Pancreas (tissue), 10 donors: Measurements from ENCODE around the gene RESF1. TPM values are rescaled to one million over a fixed set of nuclear protein-coding genes. Genes with fewer than 3 reads are reported as not detected.

Source experiments
- ATAC-seq, 4 donors: fragments of 200-7000 bp; cut with Tn5 transposase; one replicate each; pipeline versions ENCODE4 v1.8.0 to v1.9.1; 2020; ENCODE audit warnings: mild to moderate bottlenecking in 4 of 4, moderate library complexity in 4 of 4
- DNase-seq, 6 donors: peaks; one replicate each; pipeline ENCODE4 v3.0.0-alpha.2; 2020
- FAIRE-seq: peaks from 2 replicates; lab custom pipeline; 2012; peaks lifted over from hg19 to GRCh38; lab: Jason Lieb, UNC
- H3K27ac ChIP-seq, 4 donors: fragments of 200-600 bp; sonication (generic); 1 replicate in 3 of 4; 2 replicates in 1 of 4; pipeline versions ENCODE4 v1.5.0 to v1.8.0; 2020
- H3K27me3 ChIP-seq, 4 donors: fragments of 200-600 bp; one replicate each; pipeline ENCODE4 v1.8.0; 2021
- H3K36me3 ChIP-seq, 3 donors: fragments of 200-600 bp; sonication (generic) in 1 of 3; one replicate each; pipeline versions ENCODE4 v1.5.0 to v1.8.0; 2020 to 2021
- H3K4me1 ChIP-seq, 3 donors: fragments of 200-600 bp; one replicate each; pipeline ENCODE4 v1.8.0; 2021
- H3K4me3 ChIP-seq, 4 donors: fragments of 200-600 bp; sonication (generic) in 2 of 4; one replicate each; pipeline versions ENCODE4 v1.5.0 to v1.8.0; 2020 to 2021
- H3K9me3 ChIP-seq, 4 donors: fragments of 200-600 bp; one replicate each; pipeline ENCODE4 v1.8.0; 2021
- CTCF ChIP-seq, 4 donors: fragments of 200-600 bp; sonication (generic) in 3 of 4; IDR thresholded peaks; one replicate each; pipeline versions ENCODE4 v1.5.0 to v1.8.0; 2021; ENCODE audit warnings: antibody characterized with exemption in 4 of 4
- WGBS, 2 donors: extraction: QIAGEN DNeasy Blood & Tissue Kit; methylation state at CpG; one replicate each; pipeline ENCODE4 v1.1.7; 2013; 5-methylcytosine and 5-hydroxymethylcytosine counted together
- intact Hi-C, 3 donors: fragments of 100-400 bp; cut with DNase I; formaldehyde crosslinking; loops; one replicate each; pipeline versions ENCODE4 v1.11.1 to v1.14.2; 2022
- polyA plus RNA-seq, 2 donors: library from polyadenylated mRNA; stranded (reverse); fragments of 200-250 nt; gene quantifications; one replicate each; pipeline ENCODE4 v1.2.3, GENCODE V29; 2013
- total RNA-seq, 6 donors: library from RNA; stranded (reverse); fragmentation: NEBNext Ultra II Directional in 4 of 6; extraction: Animal tissue kit (Norgen Biotek cat#: 25700) in 4 of 6; gene quantifications; one replicate each; pipeline versions ENCODE4 v1.2.1 to v1.2.4, GENCODE V29; 2021 to 2023
- donor health status: healthy with polysubstance abuse.
- donor health status: DM: no; HTN: no; CAD: no; lungs with moderate emphysema.
- donor health status: DM: no; HTN: no; CAD: no.
- donor health status: control.
- donor health status: control.
- donor health status: Bipolar disorder and iron deficiency.
- donor health status: DM: yes; HTN: yes; CAD: no.
- donor health status: DM: no; HTN: no; CAD: no.
- donor health status: DM: no; HTN: no; CAD: no.
- donor health status: DM: yes; HTN: yes; CAD: no.

RESF1 gene
- total and polyA plus RNA-seq, 8 donors = 10.6 to 32.1 (median 19.8) TPM

- Histone ChIP-seq H3K27ac (peak overlapping the region; percentile 79 to 92 (median 86)), H3K36me3 (no peaks in the 10 kb centered on the region), H3K4me1 (peaks cover 0 to 19% (median 17%) of the 10 kb centered on the region in 3 donors), H3K27me3 (no peaks in the 10 kb centered on the region), H3K9me3 (no peaks in the 10 kb centered on the region), H3K4me3 (peak overlapping the region; percentile 50 to 69 (median 68))
- 4 to 5% methylated on average over 10 of the region's 10 CpGs for WGBS, 2 donors
- no peak for DNase-seq
- intact Hi-C loops = loop anchor here in 1 of 3 donors (5.0 kb wide), 1 partner anchor 344 kb away; no protein-coding TSS in a partner anchor
- no peak for TF ChIP-seq CTCF (IDR thresholded peaks at IDR 0.05)
- ATAC-seq = peak in 3 of 4 donors; percentile 2 to 52 (median 29)
- no peak for FAIRE-seq
Measured at GRCh38 chr12:31958569-31959160, 550 bp upstream of the RESF1 start.

DNA sequence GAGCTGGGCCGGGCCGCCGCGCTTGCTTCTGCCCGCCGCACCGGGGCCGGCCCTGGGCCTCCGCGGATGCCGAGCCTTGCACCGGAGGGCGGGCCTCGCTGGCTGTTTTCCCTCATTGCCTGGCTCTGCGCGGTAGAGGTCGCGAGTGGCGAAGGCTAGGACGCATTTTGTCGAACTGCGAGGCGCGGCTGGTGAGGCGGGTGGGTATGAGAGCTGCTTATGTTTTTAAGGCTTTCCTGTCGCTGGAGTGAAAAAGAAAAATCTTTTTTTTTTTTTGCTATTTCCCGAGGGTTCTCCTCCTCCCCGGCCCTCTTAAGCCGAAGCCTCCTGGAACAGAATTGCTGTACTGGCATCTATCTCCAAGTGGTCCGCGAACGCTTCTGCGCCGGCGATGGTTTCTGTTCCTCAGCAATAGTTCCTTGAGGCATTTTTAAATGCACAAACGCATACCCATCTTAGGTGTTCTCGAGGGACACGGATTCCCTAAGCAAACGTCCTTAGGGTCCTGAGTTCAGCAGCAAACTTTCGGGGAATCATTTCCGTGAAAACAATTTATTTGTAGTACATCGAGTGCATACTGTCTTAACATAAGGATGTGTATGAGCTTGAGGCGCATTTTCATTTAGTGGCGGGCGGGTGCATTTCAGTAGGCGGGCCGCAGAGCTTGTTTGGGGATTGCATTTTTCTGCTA lies 631 bp downstream of the RESF1 start:
- H3K36me3 ChIP-seq = no peaks in the 10 kb centered on the region
- no peaks in the 10 kb centered on the region for H3K27me3 ChIP-seq
- intact Hi-C loops = loop anchor here in 1 of 3 donors (5.0 kb wide), 1 partner anchor 342 kb away; no protein-coding TSS in a partner anchor
- no peak for TF ChIP-seq CTCF (IDR thresholded peaks at IDR 0.05)
- FAIRE-seq (no peak), DNase-seq (peak in 5 of 6 donors; percentile 52 to 86 (median 63)), ATAC-seq (peak in 3 of 4 donors; percentile 65 to 72 (median 69))
- H3K9me3 ChIP-seq = no peaks in the 10 kb centered on the region
- peaks cover 0 to 19% (median 17%) of the 10 kb centered on the region in 3 donors for H3K4me1 ChIP-seq
- H3K27ac ChIP-seq = peak overlapping the region; percentile 79 to 92 (median 86)
- WGBS, 2 donors = 0% methylated on average over 44 to 47 of the region's 47 CpGs
- H3K4me3 ChIP-seq = peak overlapping the region; percentile 50 to 69 (median 68)

- ATAC-seq (no peak), DNase-seq (no peak), FAIRE-seq (no peak)
- peak overlapping the region in 2 of 4 donors; percentile 68 to 69 for H3K4me3 ChIP-seq
- no peak overlapping the region for H3K27ac ChIP-seq
- H3K9me3 ChIP-seq = no peaks in the 10 kb centered on the region
- intact Hi-C loops = no loop called here
- no peaks in the 10 kb centered on the region for H3K36me3 ChIP-seq
- WGBS, 2 donors = 52 to 68% methylated on average over 2 of the region's 2 CpGs
- H3K27me3 ChIP-seq = no peaks in the 10 kb centered on the region
- TF ChIP-seq CTCF (IDR thresholded peaks at IDR 0.05) = no peak
- peaks cover 0 to 19% (median 17%) of the 10 kb centered on the region in 3 donors for H3K4me1 ChIP-seq
Measured at GRCh38 chr12:31961137-31961536, 1.9 kb downstream of the RESF1 start.

DNA sequence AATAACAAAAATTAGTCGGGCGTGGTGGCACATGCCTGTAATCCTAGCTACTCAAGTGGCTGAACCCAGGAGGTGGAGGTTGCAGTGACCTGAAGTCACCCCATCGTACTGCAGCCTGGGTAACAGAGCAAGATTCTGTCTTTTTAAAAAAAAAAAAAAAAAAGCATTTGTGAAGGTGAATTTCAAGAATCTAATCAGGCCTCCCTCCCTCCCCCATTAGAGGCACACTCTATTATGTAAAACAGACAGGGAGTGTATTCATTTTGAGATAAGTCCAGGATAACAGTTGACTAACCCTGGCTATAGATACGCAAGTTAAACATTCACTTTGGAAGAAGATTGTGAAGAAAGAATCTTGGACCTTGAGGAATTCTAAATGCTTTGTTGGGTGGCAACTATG lies 2.9 kb downstream of the RESF1 start:
- DNase-seq = no peak
- intact Hi-C loops = no loop called here
- no peaks in the 10 kb centered on the region for H3K36me3 ChIP-seq

More for the DNA sequence above, 2.9 kb downstream of the RESF1 start:
- no peak for ATAC-seq
- H3K4me1 ChIP-seq = peaks cover 0 to 27% (median 17%) of the 10 kb centered on the region in 3 donors
- H3K4me3 ChIP-seq = peak overlapping the region in 1 of 4 donors; percentile 68
- H3K27me3 ChIP-seq = no peaks in the 10 kb centered on the region
- FAIRE-seq = no peak
- no peak overlapping the region for H3K27ac ChIP-seq
- 43 to 51% methylated on average over 4 of the region's 4 CpGs for WGBS, 2 donors
- no peak for TF ChIP-seq CTCF (IDR thresholded peaks at IDR 0.05)
- H3K9me3 ChIP-seq = no peaks in the 10 kb centered on the region
